K562 (cell line): ENCODE measurements around the gene ANKRD13C.
"Not testable (repeated sequence)": the region's sequence is repeated elsewhere in the genome, so short reads cannot be mapped to it uniquely, and the experiment has no call there.

Experiments used
- ARHGAP35 ChIP-seq: fragments of 450-650 bp; IDR thresholded peaks from 2 replicates; pipeline ENCODE4 v1.6.1; 2018; ENCODE audit not compliant: partially characterized antibody
- HOMEZ ChIP-seq: fragments of 250-450 bp; sonication (Bioruptor Pico); IDR thresholded peaks from 2 replicates; pipeline ENCODE4 v1.4.0; 2020; ENCODE audit warnings: mild to moderate bottlenecking, moderate library complexity

DNA sequence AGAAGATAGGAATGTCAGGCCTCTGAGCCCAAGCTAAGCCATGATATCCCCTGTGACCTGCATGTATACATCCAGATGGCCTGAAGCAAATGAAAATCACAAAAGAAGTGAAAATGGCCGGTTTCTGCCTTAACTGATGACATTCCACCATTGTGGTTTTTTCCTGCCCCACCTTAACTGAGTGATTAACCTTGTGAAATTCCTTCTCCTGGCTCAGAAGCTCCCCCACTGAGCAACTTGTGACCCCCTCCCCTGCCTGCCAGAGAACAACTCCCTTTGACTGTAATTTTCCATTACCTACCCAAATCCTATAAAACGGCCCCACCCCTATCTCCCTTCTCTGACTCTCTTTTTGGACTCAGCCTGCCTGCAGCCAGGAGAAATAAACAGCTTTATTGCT, 19.1 kb upstream of the ANKRD13C start:
- not testable (repeated sequence) for TF ChIP-seq ARHGAP35, HOMEZ
